Kidney epithelial cell (primary cell): ENCODE data around the gene UXS1. TPM values are rescaled to one million over a fixed set of nuclear protein-coding genes. Genes with fewer than 3 reads are reported as not detected.

Experiments used
- DNase-seq: peaks from one replicate; pipeline ENCODE4 v3.0.0-alpha.2; 2010; ENCODE audit warnings: low read depth
- H3K27me3 ChIP-seq: 2 replicates; pipeline ENCODE4 v1.6.0; 2011; ENCODE audit warnings: low read length; ENCODE audit not compliant: control insufficient read depth, insufficient read depth
- H3K36me3 ChIP-seq: 2 replicates; pipeline ENCODE4 v1.5.1; 2011; ENCODE audit warnings: low read length; ENCODE audit not compliant: control insufficient read depth, insufficient read depth
- H3K4me3 ChIP-seq: 2 replicates; pipeline ENCODE4 v1.5.1; 2011; ENCODE audit warnings: low read depth, mild to moderate bottlenecking, control low read depth, low read length
- total RNA-seq: library from RNA; depleted of rRNA; stranded (reverse); fragments of >200 nt; gene quantifications from 2 replicates; pipeline ENCODE4 v1.2.3, GENCODE V29; 2015
- TF ChIP-seq, protein P1 (sequence below): IDR thresholded peaks from 2 replicates; pipeline ENCODE4 v1.5.1; 2011; ENCODE audit warnings: mild to moderate bottlenecking, moderate library complexity, low read length, control low read depth, inconsistent platforms; ENCODE audit not compliant: insufficient read depth, poor library complexity, severe bottlenecking

Gene UXS1
- total RNA-seq, 1 donor from 2014 or later = 73.3 TPM

DNA sequence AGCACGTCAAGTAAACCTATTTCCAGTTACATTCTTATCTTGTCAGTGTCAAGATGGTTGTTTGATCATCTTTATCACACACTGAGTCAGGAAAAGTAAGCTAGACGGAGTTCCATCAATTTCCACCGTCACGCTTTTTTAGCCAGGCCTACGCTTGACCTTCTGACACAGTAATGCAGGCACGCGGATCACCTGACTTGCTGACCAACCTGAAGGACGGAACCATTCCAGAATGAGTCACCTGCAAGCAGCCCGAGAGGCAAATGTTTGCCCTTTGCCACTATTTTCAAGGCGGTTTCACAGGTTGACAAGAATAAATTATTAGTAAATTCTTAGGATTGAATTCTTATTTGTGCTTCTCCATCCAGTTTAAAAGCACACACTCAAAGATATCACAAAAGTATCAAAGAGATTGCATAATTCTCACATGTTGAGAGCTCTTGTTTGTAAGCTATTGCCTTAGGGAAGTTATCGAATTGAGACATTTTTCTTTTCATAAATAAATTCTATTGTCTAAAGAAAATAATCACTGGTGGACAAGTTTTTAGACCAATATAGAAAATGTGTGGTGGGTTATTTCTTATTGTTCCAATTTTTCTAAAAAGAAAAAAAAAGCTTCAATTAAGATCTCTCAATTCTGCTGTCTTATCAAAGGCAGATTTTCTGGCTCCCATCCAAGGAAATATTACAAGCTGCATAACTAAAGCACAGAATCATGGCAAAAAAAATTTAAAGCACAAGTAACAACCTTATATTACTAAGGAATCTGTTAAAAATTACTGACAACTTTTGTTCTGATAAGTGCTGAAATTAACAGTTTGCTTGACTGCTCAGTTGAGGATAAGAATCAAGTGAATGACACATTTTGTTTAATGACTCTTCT is 31.9 kb downstream of the UXS1 start:
- DNase-seq = peak; percentile 85
- TF ChIP-seq, protein P1, sequence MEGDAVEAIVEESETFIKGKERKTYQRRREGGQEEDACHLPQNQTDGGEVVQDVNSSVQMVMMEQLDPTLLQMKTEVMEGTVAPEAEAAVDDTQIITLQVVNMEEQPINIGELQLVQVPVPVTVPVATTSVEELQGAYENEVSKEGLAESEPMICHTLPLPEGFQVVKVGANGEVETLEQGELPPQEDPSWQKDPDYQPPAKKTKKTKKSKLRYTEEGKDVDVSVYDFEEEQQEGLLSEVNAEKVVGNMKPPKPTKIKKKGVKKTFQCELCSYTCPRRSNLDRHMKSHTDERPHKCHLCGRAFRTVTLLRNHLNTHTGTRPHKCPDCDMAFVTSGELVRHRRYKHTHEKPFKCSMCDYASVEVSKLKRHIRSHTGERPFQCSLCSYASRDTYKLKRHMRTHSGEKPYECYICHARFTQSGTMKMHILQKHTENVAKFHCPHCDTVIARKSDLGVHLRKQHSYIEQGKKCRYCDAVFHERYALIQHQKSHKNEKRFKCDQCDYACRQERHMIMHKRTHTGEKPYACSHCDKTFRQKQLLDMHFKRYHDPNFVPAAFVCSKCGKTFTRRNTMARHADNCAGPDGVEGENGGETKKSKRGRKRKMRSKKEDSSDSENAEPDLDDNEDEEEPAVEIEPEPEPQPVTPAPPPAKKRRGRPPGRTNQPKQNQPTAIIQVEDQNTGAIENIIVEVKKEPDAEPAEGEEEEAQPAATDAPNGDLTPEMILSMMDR = no peak
- H3K36me3 ChIP-seq = no peaks in the 10 kb centered on the region
- no peak overlapping the region for H3K4me3 ChIP-seq
- no peaks in the 10 kb centered on the region for H3K27me3 ChIP-seq

DNA sequence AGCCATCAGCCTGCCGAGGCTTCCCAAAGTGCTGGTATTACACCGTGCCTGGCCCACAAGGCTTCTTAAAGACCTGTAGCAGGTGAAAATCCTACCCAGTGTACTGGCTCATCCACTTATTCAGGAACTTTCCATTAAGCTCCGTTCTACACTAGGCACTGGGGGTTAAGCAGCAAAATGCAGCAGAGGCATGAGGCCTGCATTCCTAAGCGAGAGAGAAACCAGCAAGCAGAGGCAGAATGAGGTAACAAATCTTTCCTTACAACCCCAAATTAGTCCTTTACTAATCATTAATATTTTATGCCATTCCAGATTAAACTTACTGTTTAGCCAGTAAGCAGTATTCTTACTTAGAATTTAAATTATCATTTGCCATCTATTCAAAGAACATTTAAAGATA is 32.8 kb downstream of the UXS1 start:
- TF ChIP-seq, protein P1 = no peak
- no peaks in the 10 kb centered on the region for H3K36me3 ChIP-seq
- no peaks in the 10 kb centered on the region for H3K27me3 ChIP-seq
- H3K4me3 ChIP-seq = no peak overlapping the region
- DNase-seq = no peak

DNA sequence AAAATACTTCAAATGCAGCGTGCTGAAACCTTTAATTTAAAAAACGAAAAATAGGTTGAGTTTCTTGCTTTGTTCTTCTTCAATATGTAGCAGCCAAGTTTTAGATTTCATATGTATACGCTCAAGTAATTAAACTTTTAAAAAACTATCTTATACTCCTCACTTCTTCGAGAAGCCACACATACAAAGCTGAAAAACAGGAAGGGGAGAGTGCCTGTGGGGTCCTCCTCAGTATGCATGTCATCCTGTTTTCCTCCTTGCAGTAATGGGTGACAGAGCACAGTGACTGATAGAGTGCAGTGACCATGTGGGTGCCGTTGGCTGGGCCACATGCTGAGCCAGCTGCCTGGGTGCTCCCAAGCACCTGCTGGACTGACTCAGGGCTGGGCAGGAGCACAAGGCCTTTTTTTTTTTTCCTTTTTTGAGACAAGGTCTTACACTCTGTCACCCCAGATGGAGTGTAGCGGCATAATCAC is 33.3 kb downstream of the UXS1 start:
- Histone ChIP-seq H3K27me3 (no peaks in the 10 kb centered on the region), H3K36me3 (no peaks in the 10 kb centered on the region), H3K4me3 (no peak overlapping the region)
- TF ChIP-seq, protein P1 = no peak
- DNase-seq = no peak

GRCh38 chr2:106159866-106160785 is 34.0 kb downstream of the UXS1 start:
- no peaks in the 10 kb centered on the region for H3K27me3 ChIP-seq
- no peak overlapping the region for H3K4me3 ChIP-seq
- no peaks in the 10 kb centered on the region for H3K36me3 ChIP-seq
- DNase-seq = no peak
- TF ChIP-seq, protein P1 = no peak

DNA sequence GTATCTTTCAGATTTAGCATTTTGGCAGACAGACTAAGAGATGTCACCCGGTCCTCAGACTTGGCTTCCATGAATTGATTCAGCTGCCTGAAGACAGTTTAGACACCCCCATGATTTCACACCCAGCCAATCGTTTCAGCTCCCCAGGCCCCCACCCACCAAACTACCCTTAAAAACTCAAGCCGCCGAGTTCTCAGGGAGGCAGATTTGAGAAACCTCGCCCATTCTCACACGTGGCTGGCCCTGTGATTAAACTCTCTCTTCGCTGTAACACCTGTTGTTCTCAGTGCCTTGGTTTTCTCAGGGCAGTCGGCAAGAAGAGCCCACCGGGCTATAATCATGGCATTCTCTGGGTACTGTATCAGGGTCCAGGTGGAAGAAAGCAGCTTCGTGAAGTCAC is 35.2 kb downstream of the UXS1 start:
- Histone ChIP-seq H3K4me3 (no peak overlapping the region), H3K27me3 (no peaks in the 10 kb centered on the region), H3K36me3 (no peaks in the 10 kb centered on the region)
- TF ChIP-seq, protein P1 = no peak
- no peak for DNase-seq
